GM12864 (cell line): ENCODE results near the gene GLS.

ENCODE experiments used
- DNase-seq: peaks from one replicate; pipeline ENCODE4 v3.0.0-alpha.2; 2011; ENCODE audit warnings: low read depth
- H3K4me3 ChIP-seq: 2 replicates; pipeline ENCODE4 v1.5.1; 2011; ENCODE audit warnings: mild to moderate bottlenecking, low read depth, low read length, control low read depth
- CTCF ChIP-seq: IDR thresholded peaks from 2 replicates; pipeline ENCODE4 v1.5.1; 2011; ENCODE audit warnings: low read depth, mild to moderate bottlenecking, moderate library complexity, low read length, control low read depth, inconsistent platforms; ENCODE audit errors: missing control alignments

Gene GLS

GRCh38 chr2:190974629-190975361, 94.2 kb downstream of the GLS start:
- TF ChIP-seq CTCF, result no peak
- no peak overlapping the region for H3K4me3 ChIP-seq
- DNase-seq, result no peak

GRCh38 chr2:190976521-190976920, 95.9 kb downstream of the GLS start:
- DNase-seq, result no peak
- no peak overlapping the region for H3K4me3 ChIP-seq
- TF ChIP-seq CTCF, result no peak

GRCh38 chr2:190977505-190977904, 96.9 kb downstream of the GLS start:
- DNase-seq, result no peak
- TF ChIP-seq CTCF, result no peak
- no peak overlapping the region for H3K4me3 ChIP-seq

- no peak for TF ChIP-seq CTCF
- H3K4me3 ChIP-seq, result no peak overlapping the region
- DNase-seq, result no peak
Measured at GRCh38 chr2:190978389-190979053, 97.9 kb downstream of the GLS start.

GRCh38 chr2:190979906-190980629, 99.4 kb downstream of the GLS start:
- TF ChIP-seq CTCF, result no peak
- DNase-seq, result no peak
- no peak overlapping the region for H3K4me3 ChIP-seq

GRCh38 chr2:190980630-190981209, 100.1 kb downstream of the GLS start:
- DNase-seq, result no peak
- TF ChIP-seq CTCF, result no peak
- no peak overlapping the region for H3K4me3 ChIP-seq
